H1 (cell line): ENCODE measurements around the gene MAP3K6. TPM values are rescaled to one million over a fixed set of nuclear protein-coding genes. Genes with fewer than 3 reads are reported as not detected.

Source experiments
- ASH2L ChIP-seq: fragments of 200-600, 300-600 bp; sonication (generic); IDR thresholded peaks from one replicate; pipeline ENCODE4 v1.7.1; 2017; ENCODE audit warnings: low read length
- ATF2 ChIP-seq: IDR thresholded peaks from 2 replicates; pipeline ENCODE4 v1.6.1; 2012; ENCODE audit warnings: low read length, inconsistent platforms
- BACH1 ChIP-seq: IDR thresholded peaks from 2 replicates; pipeline ENCODE4 v1.6.1; 2012; ENCODE audit warnings: low read length, improper control_type of control experiment
- CEBPB ChIP-seq: IDR thresholded peaks from 2 replicates; pipeline ENCODE4 v1.6.1; 2012; ENCODE audit warnings: low read depth, low read length
- CHD2 ChIP-seq: IDR thresholded peaks from 2 replicates; pipeline ENCODE4 v1.6.1; 2012; ENCODE audit warnings: low read length, improper control_type of control experiment
- CTBP2 ChIP-seq: IDR thresholded peaks from 2 replicates; pipeline ENCODE4 v1.7.0; 2011; ENCODE audit warnings: borderline replicate concordance, mild to moderate bottlenecking, moderate library complexity, mixed read lengths, low read length; ENCODE audit not compliant: insufficient read depth, insufficient read length
- GTF2F1 ChIP-seq: IDR thresholded peaks from 2 replicates; pipeline ENCODE4 v1.6.1; 2012; ENCODE audit warnings: low read depth, low read length, improper control_type of control experiment, borderline replicate concordance
- JUN ChIP-seq: IDR thresholded peaks from 2 replicates; pipeline ENCODE4 v1.6.1; 2011; ENCODE audit warnings: low read depth, mild to moderate bottlenecking, improper control_type of control experiment, low read length
- JUND ChIP-seq: IDR thresholded peaks from 2 replicates; pipeline ENCODE4 v1.6.1; 2011; ENCODE audit warnings: mild to moderate bottlenecking, improper control_type of control experiment, low read length
- KDM5A ChIP-seq: fragments of 200-600 bp; IDR thresholded peaks from 2 replicates; pipeline ENCODE4 v1.7.1; 2012; ENCODE audit warnings: mild to moderate bottlenecking, low read length, inconsistent platforms, mixed read lengths
- NANOG ChIP-seq: IDR thresholded peaks from 2 replicates; pipeline ENCODE4 v1.6.1; 2011; ENCODE audit warnings: low read length, low read depth, mild to moderate bottlenecking, inconsistent platforms; ENCODE audit not compliant: insufficient read depth, poor library complexity, severe bottlenecking
- PHF8 ChIP-seq: fragments of 200-600 bp; sonication (generic); conservative IDR thresholded peaks from 2 replicates; pipeline ENCODE4 v1.7.1; 2012; ENCODE audit warnings: low read depth, mild to moderate bottlenecking, inconsistent platforms, low read length, moderate library complexity
- POLR2AphosphoS5 ChIP-seq: IDR thresholded peaks from 2 replicates; pipeline ENCODE4 v1.6.1; 2011; ENCODE audit warnings: low read depth, low read length
- POU5F1 ChIP-seq: IDR thresholded peaks from 2 replicates; pipeline ENCODE4 v1.6.1; 2011; ENCODE audit warnings: low read depth, mild to moderate bottlenecking, low read length, moderate library complexity
- RBBP5 ChIP-seq: IDR thresholded peaks from 2 replicates; pipeline ENCODE4 v1.7.1; 2012; ENCODE audit warnings: low read depth, mild to moderate bottlenecking, inconsistent platforms, low read length, moderate library complexity, borderline replicate concordance
- RFX5 ChIP-seq: IDR thresholded peaks from 2 replicates; pipeline ENCODE4 v1.6.1; 2011; ENCODE audit warnings: low read depth, low read length, improper control_type of control experiment, borderline replicate concordance
- RNF2 ChIP-seq: fragments of 200-900, 300-1000 bp; sonication (generic); IDR thresholded peaks from 2 replicates; pipeline ENCODE4 v1.7.1; 2016; ENCODE audit warnings: borderline replicate concordance, low read depth, mild to moderate bottlenecking, antibody characterized with exemption, low read length; ENCODE audit not compliant: poor library complexity, severe bottlenecking; ENCODE audit errors: missing control alignments
- SIN3A ChIP-seq, 2 experiments: IDR thresholded peaks in 1 of 2; conservative IDR thresholded peaks in 1 of 2; 2 replicates each; pipeline ENCODE4 v1.6.1; 2011 to 2012; ENCODE audit warnings: low read length in 2 of 2, improper control_type of control experiment in 1 of 2, low read depth in 1 of 2, mild to moderate bottlenecking in 1 of 2
- SIRT6 ChIP-seq: IDR thresholded peaks from one replicate; pipeline ENCODE4 v1.7.1; 2012; ENCODE audit warnings: low read length, inconsistent platforms
- SP2 ChIP-seq: IDR thresholded peaks from 2 replicates; pipeline ENCODE4 v1.6.1; 2012; ENCODE audit warnings: mild to moderate bottlenecking, low read length, inconsistent platforms
- SRF ChIP-seq: IDR thresholded peaks from 2 replicates; pipeline ENCODE4 v1.6.1; 2011; ENCODE audit warnings: mild to moderate bottlenecking, low read depth, low read length, moderate library complexity
- TEAD4 ChIP-seq: IDR thresholded peaks from 2 replicates; pipeline ENCODE4 v1.6.1; 2012; ENCODE audit warnings: low read depth, low read length, inconsistent platforms, mixed read lengths
- YY1 ChIP-seq: IDR thresholded peaks from 2 replicates; pipeline ENCODE4 v1.6.1; 2011; ENCODE audit warnings: low read depth, mild to moderate bottlenecking, low read length
- ZNF274 ChIP-seq: IDR thresholded peaks from 2 replicates; pipeline ENCODE4 v1.7.0; 2012; ENCODE audit warnings: low read length, borderline replicate concordance; ENCODE audit errors: extremely low read depth
- polyA plus RNA-seq, 7 experiments: library from polyadenylated mRNA; depleted of rRNA in 3 of 7; stranded (reverse) in 5 of 7; unstranded in 2 of 7; fragments of >200 nt in 5 of 7; fragments of 200-250 nt in 2 of 7; gene quantifications; 1 replicate in 5 of 7; 2 replicates in 1 of 7; 4 replicates in 1 of 7; pipeline versions ENCODE4 v1.2.1 to v1.2.3, GENCODE V29; 2011 to 2013; ENCODE audit warnings: missing spikeins in 2 of 7, mixed read lengths in 2 of 7
- total RNA-seq: library from RNA; stranded (reverse); fragmentation: NEBNext Ultra II Directional; extraction: Animal tissue kit (Norgen Biotek cat#: 25700); gene quantifications from 2 replicates; pipeline ENCODE4 v1.2.1, GENCODE V29; 2021

The MAP3K6 gene
- total and polyA plus RNA-seq, 2 of the 8 experiments (the other 6 are each of a cell fraction or from before 2014, with no cell fraction given): 7.4 to 7.6 TPM

- TF ChIP-seq KDM5A (no peak), BACH1 (no peak), SIN3A (conservative IDR thresholded peaks at IDR 0.05 in 1 of 2, IDR thresholded peaks at IDR 0.05 in 1 of 2; ENCODE audit: low read depth in 1 of 2, low read length in 2 of 2) (no peak), JUND (no peak), ATF2 (no peak), POLR2AphosphoS5 (no peak), RBBP5 (no peak), RNF2 (no peak), YY1 (no peak), GTF2F1 (no peak), POU5F1 (no peak), JUN (no peak), CHD2 (no peak), SIRT6 (no peak), NANOG (no peak), PHF8 (no peak), SRF (no peak), SP2 (no peak), ASH2L (no peak), RFX5 (no peak), ZNF274 (no peak), TEAD4 (no peak), CTBP2 (no peak), CEBPB (no peak)
Measured at GRCh38 chr1:27365372-27366112, 1.2 kb downstream of the MAP3K6 start (continued).
